ENCODE results near the gene NBEAL2.

The NBEAL2 gene

DNA sequence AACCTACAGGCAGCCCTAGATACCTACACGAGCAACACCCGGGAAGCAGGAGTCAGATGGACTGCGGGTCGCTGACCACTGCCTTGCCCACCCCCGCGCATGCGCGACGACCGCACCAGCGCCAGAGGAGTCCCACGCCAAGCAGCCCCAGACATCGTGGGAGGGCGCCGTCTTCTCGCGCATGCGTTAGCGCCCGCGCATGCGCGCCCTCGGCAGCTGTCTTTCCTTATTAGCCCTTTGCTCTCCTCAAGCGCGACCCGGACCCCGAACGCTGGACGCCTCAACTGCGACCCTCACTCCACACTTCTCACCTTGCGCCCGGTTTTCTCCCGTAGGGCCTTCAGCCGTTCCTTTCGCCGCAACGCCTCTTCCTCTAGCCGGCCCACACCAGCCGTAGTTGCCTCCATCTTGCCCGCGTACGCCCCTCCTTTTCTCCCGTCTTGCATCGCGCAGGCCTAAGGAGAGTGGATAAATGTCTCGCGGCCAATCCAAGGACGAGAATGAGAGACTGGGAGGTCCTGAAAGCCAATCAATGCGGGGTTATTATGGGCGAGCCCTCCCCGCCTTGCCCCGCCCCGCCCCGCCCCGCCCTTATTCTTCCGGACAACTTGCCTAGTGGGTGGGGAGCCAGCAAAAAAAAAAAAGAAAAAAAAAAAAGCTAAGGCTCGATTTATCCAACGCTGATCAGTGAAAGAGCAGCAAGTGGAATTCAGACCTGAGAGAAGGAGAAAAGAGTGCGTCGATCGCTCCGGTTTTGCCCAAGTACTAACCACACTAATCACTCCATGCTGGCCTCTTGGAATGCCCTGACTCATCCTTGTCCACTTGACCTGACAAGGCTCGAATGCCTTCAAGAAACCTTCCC lies 2.9 kb upstream of the NBEAL2 start, which contains the start of gene CCDC12 (continued):
- TF ChIP-seq, protein P1, sequence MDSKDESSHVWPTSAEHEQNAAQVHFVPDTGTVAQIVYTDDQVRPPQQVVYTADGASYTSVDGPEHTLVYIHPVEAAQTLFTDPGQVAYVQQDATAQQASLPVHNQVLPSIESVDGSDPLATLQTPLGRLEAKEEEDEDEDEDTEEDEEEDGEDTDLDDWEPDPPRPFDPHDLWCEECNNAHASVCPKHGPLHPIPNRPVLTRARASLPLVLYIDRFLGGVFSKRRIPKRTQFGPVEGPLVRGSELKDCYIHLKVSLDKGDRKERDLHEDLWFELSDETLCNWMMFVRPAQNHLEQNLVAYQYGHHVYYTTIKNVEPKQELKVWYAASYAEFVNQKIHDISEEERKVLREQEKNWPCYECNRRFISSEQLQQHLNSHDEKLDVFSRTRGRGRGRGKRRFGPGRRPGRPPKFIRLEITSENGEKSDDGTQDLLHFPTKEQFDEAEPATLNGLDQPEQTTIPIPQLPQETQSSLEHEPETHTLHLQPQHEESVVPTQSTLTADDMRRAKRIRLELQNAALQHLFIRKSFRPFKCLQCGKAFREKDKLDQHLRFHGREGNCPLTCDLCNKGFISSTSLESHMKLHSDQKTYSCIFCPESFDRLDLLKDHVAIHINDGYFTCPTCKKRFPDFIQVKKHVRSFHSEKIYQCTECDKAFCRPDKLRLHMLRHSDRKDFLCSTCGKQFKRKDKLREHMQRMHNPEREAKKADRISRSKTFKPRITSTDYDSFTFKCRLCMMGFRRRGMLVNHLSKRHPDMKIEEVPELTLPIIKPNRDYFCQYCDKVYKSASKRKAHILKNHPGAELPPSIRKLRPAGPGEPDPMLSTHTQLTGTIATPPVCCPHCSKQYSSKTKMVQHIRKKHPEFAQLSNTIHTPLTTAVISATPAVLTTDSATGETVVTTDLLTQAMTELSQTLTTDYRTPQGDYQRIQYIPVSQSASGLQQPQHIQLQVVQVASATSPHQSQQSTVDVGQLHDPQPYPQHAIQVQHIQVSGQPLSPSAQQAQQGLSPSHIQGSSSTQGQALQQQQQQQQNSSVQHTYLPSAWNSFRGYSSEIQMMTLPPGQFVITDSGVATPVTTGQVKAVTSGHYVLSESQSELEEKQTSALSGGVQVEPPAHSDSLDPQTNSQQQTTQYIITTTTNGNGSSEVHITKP (tag by site-specific recombination; IDR thresholded peaks at IDR 0.05): 0 out of 2 replicates have a peak, but pooled peaks have one; percentile 36
- TF ChIP-seq ZNF112 (tag by site-specific recombination; IDR thresholded peaks at IDR 0.05): no peak
- no peak for TF ChIP-seq ZNF558 (tag by site-specific recombination; IDR thresholded peaks at IDR 0.05)
- peak; percentile 12; the same call in 1 of the 2 replicates for TF ChIP-seq ZNF843 (tag by site-specific recombination; IDR thresholded peaks at IDR 0.05)
- TF ChIP-seq, protein P2, sequence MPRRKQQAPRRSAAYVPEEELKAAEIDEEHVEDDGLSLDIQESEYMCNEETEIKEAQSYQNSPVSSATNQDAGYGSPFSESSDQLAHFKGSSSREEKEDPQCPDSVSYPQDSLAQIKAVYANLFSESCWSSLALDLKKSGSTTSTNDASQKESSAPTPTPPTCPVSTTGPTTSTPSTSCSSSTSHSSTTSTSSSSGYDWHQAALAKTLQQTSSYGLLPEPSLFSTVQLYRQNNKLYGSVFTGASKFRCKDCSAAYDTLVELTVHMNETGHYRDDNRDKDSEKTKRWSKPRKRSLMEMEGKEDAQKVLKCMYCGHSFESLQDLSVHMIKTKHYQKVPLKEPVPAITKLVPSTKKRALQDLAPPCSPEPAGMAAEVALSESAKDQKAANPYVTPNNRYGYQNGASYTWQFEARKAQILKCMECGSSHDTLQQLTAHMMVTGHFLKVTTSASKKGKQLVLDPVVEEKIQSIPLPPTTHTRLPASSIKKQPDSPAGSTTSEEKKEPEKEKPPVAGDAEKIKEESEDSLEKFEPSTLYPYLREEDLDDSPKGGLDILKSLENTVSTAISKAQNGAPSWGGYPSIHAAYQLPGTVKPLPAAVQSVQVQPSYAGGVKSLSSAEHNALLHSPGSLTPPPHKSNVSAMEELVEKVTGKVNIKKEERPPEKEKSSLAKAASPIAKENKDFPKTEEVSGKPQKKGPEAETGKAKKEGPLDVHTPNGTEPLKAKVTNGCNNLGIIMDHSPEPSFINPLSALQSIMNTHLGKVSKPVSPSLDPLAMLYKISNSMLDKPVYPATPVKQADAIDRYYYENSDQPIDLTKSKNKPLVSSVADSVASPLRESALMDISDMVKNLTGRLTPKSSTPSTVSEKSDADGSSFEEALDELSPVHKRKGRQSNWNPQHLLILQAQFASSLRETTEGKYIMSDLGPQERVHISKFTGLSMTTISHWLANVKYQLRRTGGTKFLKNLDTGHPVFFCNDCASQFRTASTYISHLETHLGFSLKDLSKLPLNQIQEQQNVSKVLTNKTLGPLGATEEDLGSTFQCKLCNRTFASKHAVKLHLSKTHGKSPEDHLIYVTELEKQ (tag by site-specific recombination; IDR thresholded peaks at IDR 0.05; ENCODE audit: borderline replicate concordance): no peak
- TF ChIP-seq, protein P3, sequence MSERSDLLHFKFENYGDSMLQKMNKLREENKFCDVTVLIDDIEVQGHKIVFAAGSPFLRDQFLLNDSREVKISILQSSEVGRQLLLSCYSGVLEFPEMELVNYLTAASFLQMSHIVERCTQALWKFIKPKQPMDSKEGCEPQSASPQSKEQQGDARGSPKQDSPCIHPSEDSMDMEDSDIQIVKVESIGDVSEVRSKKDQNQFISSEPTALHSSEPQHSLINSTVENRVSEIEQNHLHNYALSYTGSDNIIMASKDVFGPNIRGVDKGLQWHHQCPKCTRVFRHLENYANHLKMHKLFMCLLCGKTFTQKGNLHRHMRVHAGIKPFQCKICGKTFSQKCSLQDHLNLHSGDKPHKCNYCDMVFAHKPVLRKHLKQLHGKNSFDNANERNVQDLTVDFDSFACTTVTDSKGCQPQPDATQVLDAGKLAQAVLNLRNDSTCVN (tag by site-specific recombination; optimal IDR thresholded peaks at IDR 0.05): peak; percentile 94
- TF ChIP-seq, protein P4, sequence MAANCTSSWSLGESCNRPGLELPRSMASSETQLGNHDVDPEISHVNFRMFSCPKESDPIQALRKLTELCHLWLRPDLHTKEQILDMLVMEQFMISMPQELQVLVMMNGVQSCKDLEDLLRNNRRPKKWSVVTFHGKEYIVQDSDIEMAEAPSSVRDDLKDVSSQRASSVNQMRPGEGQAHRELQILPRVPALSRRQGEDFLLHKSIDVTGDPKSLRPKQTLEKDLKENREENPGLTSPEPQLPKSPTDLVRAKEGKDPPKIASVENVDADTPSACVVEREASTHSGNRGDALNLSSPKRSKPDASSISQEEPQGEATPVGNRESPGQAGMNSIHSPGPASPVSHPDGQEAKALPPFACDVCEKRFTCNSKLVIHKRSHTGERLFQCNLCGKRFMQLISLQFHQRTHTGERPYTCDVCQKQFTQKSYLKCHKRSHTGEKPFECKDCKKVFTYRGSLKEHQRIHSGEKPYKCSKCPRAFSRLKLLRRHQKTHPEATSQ (tag by site-specific recombination; IDR thresholded peaks at IDR 0.05): no peak
- TF ChIP-seq ZNF777 (tag by site-specific recombination; IDR thresholded peaks at IDR 0.05; ENCODE audit: borderline replicate concordance): no peak
- TF ChIP-seq, protein P5, sequence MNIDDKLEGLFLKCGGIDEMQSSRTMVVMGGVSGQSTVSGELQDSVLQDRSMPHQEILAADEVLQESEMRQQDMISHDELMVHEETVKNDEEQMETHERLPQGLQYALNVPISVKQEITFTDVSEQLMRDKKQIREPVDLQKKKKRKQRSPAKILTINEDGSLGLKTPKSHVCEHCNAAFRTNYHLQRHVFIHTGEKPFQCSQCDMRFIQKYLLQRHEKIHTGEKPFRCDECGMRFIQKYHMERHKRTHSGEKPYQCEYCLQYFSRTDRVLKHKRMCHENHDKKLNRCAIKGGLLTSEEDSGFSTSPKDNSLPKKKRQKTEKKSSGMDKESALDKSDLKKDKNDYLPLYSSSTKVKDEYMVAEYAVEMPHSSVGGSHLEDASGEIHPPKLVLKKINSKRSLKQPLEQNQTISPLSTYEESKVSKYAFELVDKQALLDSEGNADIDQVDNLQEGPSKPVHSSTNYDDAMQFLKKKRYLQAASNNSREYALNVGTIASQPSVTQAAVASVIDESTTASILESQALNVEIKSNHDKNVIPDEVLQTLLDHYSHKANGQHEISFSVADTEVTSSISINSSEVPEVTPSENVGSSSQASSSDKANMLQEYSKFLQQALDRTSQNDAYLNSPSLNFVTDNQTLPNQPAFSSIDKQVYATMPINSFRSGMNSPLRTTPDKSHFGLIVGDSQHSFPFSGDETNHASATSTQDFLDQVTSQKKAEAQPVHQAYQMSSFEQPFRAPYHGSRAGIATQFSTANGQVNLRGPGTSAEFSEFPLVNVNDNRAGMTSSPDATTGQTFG (tag by site-specific recombination; IDR thresholded peaks at IDR 0.05; ENCODE audit: borderline replicate concordance): no peak
- TF ChIP-seq ZNF350 (tag by site-specific recombination; IDR thresholded peaks at IDR 0.05): no peak
- no peak for TF ChIP-seq GFI1B (tag by site-specific recombination; IDR thresholded peaks at IDR 0.05)
- TF ChIP-seq, protein P6, sequence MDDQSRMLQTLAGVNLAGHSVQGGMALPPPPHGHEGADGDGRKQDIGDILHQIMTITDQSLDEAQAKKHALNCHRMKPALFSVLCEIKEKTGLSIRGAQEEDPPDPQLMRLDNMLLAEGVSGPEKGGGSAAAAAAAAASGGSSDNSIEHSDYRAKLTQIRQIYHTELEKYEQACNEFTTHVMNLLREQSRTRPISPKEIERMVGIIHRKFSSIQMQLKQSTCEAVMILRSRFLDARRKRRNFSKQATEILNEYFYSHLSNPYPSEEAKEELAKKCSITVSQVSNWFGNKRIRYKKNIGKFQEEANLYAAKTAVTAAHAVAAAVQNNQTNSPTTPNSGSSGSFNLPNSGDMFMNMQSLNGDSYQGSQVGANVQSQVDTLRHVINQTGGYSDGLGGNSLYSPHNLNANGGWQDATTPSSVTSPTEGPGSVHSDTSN (CRISPR knock-in tag; IDR thresholded peaks at IDR 0.05): no peak
- TF ChIP-seq ZNF658 (tag by site-specific recombination; IDR thresholded peaks at IDR 0.05): no peak
- TF ChIP-seq ZNF223 (tag by site-specific recombination; IDR thresholded peaks at IDR 0.05): no peak
- no peak for TF ChIP-seq ZNF302 (tag by site-specific recombination; IDR thresholded peaks at IDR 0.05; ENCODE audit: low read depth)
- no peak for TF ChIP-seq ZNF433 (tag by site-specific recombination; IDR thresholded peaks at IDR 0.05; ENCODE audit: low read depth)
- no peak for TF ChIP-seq TRIM28 (IDR thresholded peaks at IDR 0.05; ENCODE audit: borderline replicate concordance, low read length)
- no peak for TF ChIP-seq HOXC10 (CRISPR knock-in tag; IDR thresholded peaks at IDR 0.05)
- TF ChIP-seq ZNF121 (tag by site-specific recombination; IDR thresholded peaks at IDR 0.05): no peak
- TF ChIP-seq ZNF610 (tag by site-specific recombination; IDR thresholded peaks at IDR 0.05; ENCODE audit: borderline replicate concordance): no peak
- no peak for TF ChIP-seq ZNF274 (IDR thresholded peaks at IDR 0.05; ENCODE audit: low read length)
- TF ChIP-seq ZNF274 (tag by site-specific recombination; IDR thresholded peaks at IDR 0.05; ENCODE audit: borderline replicate concordance): no peak
- no peak for TF ChIP-seq ZNF24 (tag by site-specific recombination; IDR thresholded peaks at IDR 0.05)
- no peak for TF ChIP-seq MZF1 (tag by site-specific recombination; IDR thresholded peaks at IDR 0.05; ENCODE audit: borderline replicate concordance)
- TF ChIP-seq PRDM1 (tag by site-specific recombination; IDR thresholded peaks at IDR 0.05): no peak
- TF ChIP-seq ZNF830 (tag by site-specific recombination; IDR thresholded peaks at IDR 0.05; ENCODE audit: low read depth): no peak

All from HEK293 (cell line).